A673 (cell line): ENCODE results near the gene CDK2AP2. TPM values are rescaled to one million over a fixed set of nuclear protein-coding genes. Genes with fewer than 3 reads are reported as not detected.

Experiments
- BruUV-seq: library from RNA; stranded (reverse); fragments of 400-500 nt; replicated peaks from 2 replicates; lab custom pipeline; 2021; lab: Mats Ljungman, UMichigan
- CTCF ChIA-PET: fragments of 300-600 bp; sonication (Branson Sonifier 250); formaldehyde crosslinking; loops from one replicate; lab custom pipeline; 2022; ENCODE audit warnings: antibody characterized with exemption; lab: Charles Lee
- POLR2A ChIA-PET: fragments of 300-600 bp; sonication (Branson Sonifier 250); formaldehyde crosslinking; loops from one replicate; lab custom pipeline; 2022; ENCODE audit warnings: antibody characterized with exemption; ENCODE audit not compliant: low non-redundant PET; lab: Charles Lee
- DNase-seq: peaks from one replicate; pipeline ENCODE4 v3.0.0-alpha.2; 2015; ENCODE audit warnings: low spot score
- H3K27ac ChIP-seq: fragments of 200-600 bp; sonication (generic); 2 replicates; pipeline ENCODE4 v1.5.1; 2016; ENCODE audit warnings: mixed run types, low read depth, mild to moderate bottlenecking, mixed read lengths, antibody characterized with exemption, low read length; ENCODE audit not compliant: poor library complexity, severe bottlenecking
- H3K27me3 ChIP-seq: fragments of 200-600 bp; sonication (generic); replicated peaks from 2 replicates; pipeline ENCODE4 v1.6.1; 2017; ENCODE audit warnings: mixed run types, low read depth, mild to moderate bottlenecking, mixed read lengths, antibody characterized with exemption, low read length; ENCODE audit not compliant: insufficient read depth, poor library complexity
- H3K36me3 ChIP-seq: fragments of 200-600 bp; sonication (generic); 2 replicates; pipeline ENCODE4 v1.6.1; 2016; ENCODE audit warnings: mixed run types, mild to moderate bottlenecking, mixed read lengths, antibody characterized with exemption, low read length; ENCODE audit not compliant: insufficient read depth, poor library complexity, severe bottlenecking
- H3K4me1 ChIP-seq: fragments of 200-600 bp; sonication (generic); 2 replicates; pipeline ENCODE4 v1.6.1; 2017; ENCODE audit warnings: mixed run types, mild to moderate bottlenecking, mixed read lengths, antibody characterized with exemption, low read length; ENCODE audit not compliant: insufficient read depth, poor library complexity, severe bottlenecking
- H3K4me3 ChIP-seq: fragments of 200-600 bp; sonication (generic); 2 replicates; pipeline ENCODE4 v1.5.1; 2016; ENCODE audit warnings: low read depth, mixed run types, mild to moderate bottlenecking, mixed read lengths, low read length; ENCODE audit not compliant: poor library complexity, severe bottlenecking
- H3K9me3 ChIP-seq: fragments of 200-600 bp; sonication (generic); 2 replicates; pipeline ENCODE4 v1.6.1; 2016; ENCODE audit warnings: mixed run types, low read depth, mild to moderate bottlenecking, mixed read lengths, antibody characterized with exemption, low read length; ENCODE audit not compliant: poor library complexity, severe bottlenecking
- EZH2 ChIP-seq: fragments of 200-600 bp; sonication (generic); IDR thresholded peaks from 2 replicates; pipeline ENCODE4 v1.6.1; 2017; ENCODE audit warnings: borderline replicate concordance, low read depth, mild to moderate bottlenecking, mixed read lengths, antibody characterized with exemption, low read length; ENCODE audit not compliant: poor library complexity, severe bottlenecking
- intact Hi-C: fragments of 100-400 bp; cut with micrococcal nuclease; formaldehyde crosslinking; loops from one replicate; pipeline ENCODE4 v1.10.0; 2022; ENCODE audit not compliant: unreplicated experiment
- total RNA-seq: library from RNA; stranded (reverse); gene quantifications from 2 replicates; pipeline ENCODE4 v1.2.3, GENCODE V29; 2021
- TF ChIP-seq, protein P1 (sequence below): fragments of 300-800, 200-600 bp; sonication (generic); conservative IDR thresholded peaks from 2 replicates; pipeline ENCODE4 v1.5.1; 2017; ENCODE audit warnings: low read depth, mild to moderate bottlenecking, antibody characterized with exemption, low read length, moderate library complexity, mixed read lengths

CDK2AP2 gene
- total RNA-seq, 1 experiment from 2014 or later, result 48.1 TPM

DNA sequence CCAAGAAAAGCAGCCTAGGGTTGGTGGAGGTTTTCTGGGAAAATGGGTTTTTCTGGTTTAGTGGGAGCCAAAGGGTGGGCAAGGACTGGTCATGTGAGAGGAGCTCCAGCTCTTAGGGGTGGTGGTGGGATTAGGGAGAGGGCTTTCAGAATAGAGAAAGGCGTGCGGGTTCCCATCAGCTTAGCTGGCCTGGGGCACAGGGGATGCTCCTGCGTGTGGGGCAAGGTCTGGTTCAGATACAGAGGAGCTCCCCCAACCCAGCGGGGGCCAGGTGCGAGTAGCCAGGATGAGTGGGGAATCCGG lies 39.6 kb downstream of the CDK2AP2 start:
- Histone ChIP-seq H3K4me1 (peaks cover 11% of the 10 kb centered on the region), H3K27ac (peak overlapping the region; percentile 84), H3K4me3 (peak overlapping the region; percentile 84), H3K9me3 (no peaks in the 10 kb centered on the region), H3K27me3 (no peaks in the 10 kb centered on the region), H3K36me3 (no peaks in the 10 kb centered on the region)
- CTCF ChIA-PET, result interaction anchor here (1.1 kb wide), 1 partner anchor 67 kb away, joined by 5 read pairs; the partner anchor contains the start of gene PPP1CA
- intact Hi-C loops, result no loop called here
- TF ChIP-seq, protein P1, sequence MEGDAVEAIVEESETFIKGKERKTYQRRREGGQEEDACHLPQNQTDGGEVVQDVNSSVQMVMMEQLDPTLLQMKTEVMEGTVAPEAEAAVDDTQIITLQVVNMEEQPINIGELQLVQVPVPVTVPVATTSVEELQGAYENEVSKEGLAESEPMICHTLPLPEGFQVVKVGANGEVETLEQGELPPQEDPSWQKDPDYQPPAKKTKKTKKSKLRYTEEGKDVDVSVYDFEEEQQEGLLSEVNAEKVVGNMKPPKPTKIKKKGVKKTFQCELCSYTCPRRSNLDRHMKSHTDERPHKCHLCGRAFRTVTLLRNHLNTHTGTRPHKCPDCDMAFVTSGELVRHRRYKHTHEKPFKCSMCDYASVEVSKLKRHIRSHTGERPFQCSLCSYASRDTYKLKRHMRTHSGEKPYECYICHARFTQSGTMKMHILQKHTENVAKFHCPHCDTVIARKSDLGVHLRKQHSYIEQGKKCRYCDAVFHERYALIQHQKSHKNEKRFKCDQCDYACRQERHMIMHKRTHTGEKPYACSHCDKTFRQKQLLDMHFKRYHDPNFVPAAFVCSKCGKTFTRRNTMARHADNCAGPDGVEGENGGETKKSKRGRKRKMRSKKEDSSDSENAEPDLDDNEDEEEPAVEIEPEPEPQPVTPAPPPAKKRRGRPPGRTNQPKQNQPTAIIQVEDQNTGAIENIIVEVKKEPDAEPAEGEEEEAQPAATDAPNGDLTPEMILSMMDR, result no peak
- no peak for TF ChIP-seq EZH2
- BruUV-seq, result no TSS peak
- DNase-seq, result no peak
- POLR2A ChIA-PET, result no interaction called here

DNA sequence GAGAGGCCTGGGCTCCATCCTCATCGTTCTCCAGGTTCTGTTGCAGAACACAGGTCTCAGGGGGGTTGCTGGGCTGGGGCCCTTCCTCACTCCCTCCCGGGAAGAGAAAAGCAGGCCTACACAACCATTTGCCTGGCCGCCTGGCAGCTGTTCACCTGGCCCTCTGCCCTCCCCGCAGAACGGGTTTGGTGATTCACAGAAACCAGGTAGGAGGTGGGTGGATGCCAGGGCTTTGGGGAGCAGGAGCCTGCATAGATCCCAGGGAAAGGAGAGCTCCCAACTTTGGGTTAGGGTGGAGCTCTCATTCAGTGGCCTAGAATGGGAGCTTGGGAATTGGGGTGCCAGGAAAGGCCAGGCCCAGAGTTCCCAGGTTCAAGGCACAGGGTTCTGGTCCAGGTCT lies 39.9 kb downstream of the CDK2AP2 start:
- ChIA-PET POLR2A (no interaction called here), CTCF (interaction anchor here (1.1 kb wide), 1 partner anchor 66 kb away, joined by 5 read pairs; the partner anchor contains the start of gene PPP1CA)
- intact Hi-C loops, result no loop called here
- peak overlapping the region; percentile 84 for H3K27ac ChIP-seq
- H3K4me1 ChIP-seq, result peaks cover 11% of the 10 kb centered on the region
- peak overlapping the region; percentile 84 for H3K4me3 ChIP-seq
- BruUV-seq, result no TSS peak
- no peak for DNase-seq
- no peaks in the 10 kb centered on the region for H3K9me3 ChIP-seq
- no peak for TF ChIP-seq EZH2
- TF ChIP-seq, protein P1, result no peak
- no peaks in the 10 kb centered on the region for H3K36me3 ChIP-seq
- H3K27me3 ChIP-seq, result no peaks in the 10 kb centered on the region

DNA sequence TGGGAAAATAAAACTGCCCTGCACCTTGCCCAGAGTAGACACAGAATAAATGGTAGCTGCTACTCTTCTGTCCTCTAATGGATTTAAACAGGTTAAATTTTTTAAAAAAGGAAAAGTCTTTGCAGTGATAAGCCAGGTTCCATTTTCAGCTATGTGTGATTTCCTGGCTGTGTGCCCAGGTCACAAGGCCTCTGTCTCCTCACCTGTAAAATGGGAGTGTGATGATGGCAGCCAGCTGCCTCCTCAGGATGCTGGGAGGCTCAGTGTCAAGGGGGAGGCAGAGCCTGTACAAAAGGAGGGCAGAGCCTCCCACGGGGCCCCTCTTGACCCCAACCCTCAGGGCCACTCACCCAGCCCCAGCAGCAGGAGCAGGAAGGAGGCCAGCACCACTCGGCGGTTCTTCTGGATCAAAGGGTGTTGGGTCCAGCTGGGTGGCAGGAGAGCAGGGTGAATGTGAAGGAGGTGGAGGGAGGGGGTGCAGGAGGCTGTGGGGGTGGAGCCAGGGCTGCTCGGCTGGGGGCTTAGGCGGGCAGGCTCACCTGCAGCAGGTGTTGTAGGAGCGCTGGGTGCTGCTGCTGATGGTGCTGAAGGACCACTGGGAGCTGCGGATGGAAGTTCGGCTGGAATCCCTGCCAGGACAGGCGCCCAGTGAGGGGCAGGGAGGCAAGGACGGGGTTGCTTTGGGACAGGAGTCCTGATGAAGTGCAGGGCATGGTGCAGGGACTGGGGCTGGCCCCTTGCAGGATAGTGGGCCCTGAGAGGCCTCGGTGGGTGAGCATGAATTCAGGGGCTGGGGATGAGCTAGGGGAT lies 40.8 kb downstream of the CDK2AP2 start:
- Histone ChIP-seq H3K36me3 (no peaks in the 10 kb centered on the region), H3K27me3 (no peaks in the 10 kb centered on the region), H3K4me3 (peak overlapping the region; percentile 84), H3K9me3 (no peaks in the 10 kb centered on the region), H3K27ac (no peak overlapping the region), H3K4me1 (peaks cover 11% of the 10 kb centered on the region)
- no peak for DNase-seq
- ChIA-PET POLR2A (no interaction called here), CTCF (no interaction called here)
- intact Hi-C loops, result no loop called here
- no TSS peak for BruUV-seq
- TF ChIP-seq, protein P1, result no peak
- no peak for TF ChIP-seq EZH2
